Right lung (tissue), 5 donors: Measurements from ENCODE around the gene GNAI2. TPM values are rescaled to one million over a fixed set of nuclear protein-coding genes. Genes with fewer than 3 reads are reported as not detected.
"Not testable (repeated sequence)": the region's sequence is repeated elsewhere in the genome, so short reads cannot be mapped to it uniquely, and the experiment has no call there.

ENCODE experiments used
- DNase-seq, 2 donors: peaks; one replicate each; pipeline ENCODE4 v3.0.0-alpha.2; 2013
- polyA plus RNA-seq, 5 donors: library from polyadenylated mRNA; unstranded; fragments of 120-200 nt; gene quantifications; one replicate each; pipeline versions ENCODE4 v1.2.1 to v1.2.3, GENCODE V29; 2013; ENCODE audit warnings: inconsistent platforms in 1 of 5, low replicate concordance in 1 of 5; ENCODE audit not compliant: insufficient read length in 5 of 5, insufficient read depth in 1 of 5

Gene GNAI2
- polyA plus RNA-seq, 5 donors, result 234 to 282 (median 257) TPM

GRCh38 chr3:50221411-50222168 is 14.4 kb upstream of the GNAI2 start:
- no peak for DNase-seq

- DNase-seq, result no peak
Measured at GRCh38 chr3:50222169-50222528, 13.9 kb upstream of the GNAI2 start.

DNA sequence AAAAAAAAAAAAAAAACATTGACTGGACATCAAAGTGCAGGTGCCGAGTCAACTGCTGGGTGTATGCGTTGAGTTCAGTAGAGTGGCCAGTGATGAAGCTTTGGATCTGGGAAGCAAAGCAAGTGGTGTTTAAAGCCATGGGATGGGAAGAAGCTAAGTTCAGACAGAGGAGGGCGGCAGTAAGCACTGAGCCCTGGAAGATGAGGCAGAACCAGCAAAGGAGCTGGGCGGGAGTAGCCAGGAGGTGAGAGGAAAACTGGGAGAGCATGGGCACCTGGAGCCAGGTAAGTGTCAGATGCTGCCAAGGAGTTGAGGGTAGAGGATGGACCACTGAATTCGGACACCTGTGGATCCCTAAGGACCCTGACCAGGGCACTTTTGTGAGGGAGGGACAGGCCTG is 11.4 kb upstream of the GNAI2 start:
- no peak for DNase-seq

DNA sequence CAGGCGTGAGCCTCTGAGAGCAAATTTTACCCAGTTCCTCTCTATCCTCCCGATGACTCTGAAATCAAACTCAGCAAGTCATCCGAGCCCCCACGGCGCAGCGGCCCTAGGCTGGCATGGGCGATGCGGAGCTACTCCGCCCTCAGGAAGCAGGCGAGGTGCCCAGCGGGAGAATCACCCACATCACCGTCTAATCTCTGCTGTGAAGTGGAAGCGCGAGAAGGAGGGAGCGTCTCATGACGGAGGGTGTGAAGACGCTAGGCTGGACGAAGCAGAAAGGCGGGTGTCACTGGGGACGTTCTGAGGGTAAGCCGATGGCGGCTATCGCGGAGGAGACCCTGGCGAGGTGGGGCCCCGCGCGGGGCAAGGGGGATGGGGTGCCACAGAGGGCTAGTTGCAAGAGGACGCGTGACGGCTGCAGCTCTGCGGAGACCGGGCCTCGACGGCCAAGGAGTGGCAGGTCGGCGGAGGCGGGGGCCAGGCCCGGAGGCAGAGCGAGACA is 9.1 kb upstream of the GNAI2 start:
- no peak for DNase-seq

GRCh38 chr3:50227390-50228183 is 8.4 kb upstream of the GNAI2 start:
- DNase-seq, result peak; percentile 89 to 91

DNA sequence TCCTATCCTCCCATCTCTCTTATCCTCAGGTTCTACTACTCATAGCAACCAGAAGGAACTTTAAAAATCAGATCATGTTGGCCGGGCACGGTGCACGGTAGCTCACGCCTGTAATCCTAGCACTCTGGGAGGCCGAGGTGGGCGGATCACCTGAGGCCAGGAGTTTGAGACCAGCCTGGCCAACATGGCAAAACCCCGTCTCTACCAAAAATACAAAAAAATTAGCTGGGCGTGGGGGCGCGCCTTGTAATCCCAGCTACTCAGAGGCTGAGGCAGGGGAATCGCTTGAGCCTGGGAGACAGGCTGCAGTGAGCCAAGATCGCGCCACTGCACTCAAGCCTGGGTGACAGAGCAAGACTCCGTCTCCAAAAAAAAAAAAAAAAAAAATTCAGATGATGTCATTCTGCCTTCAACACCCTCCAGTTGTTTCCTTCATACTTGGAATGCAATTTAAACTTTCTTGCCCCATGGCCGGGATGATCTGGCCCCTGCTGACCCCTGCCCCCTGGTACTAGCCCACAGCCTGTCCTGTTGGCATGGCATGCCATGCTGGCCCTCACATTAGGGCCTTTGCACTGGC is 7.7 kb upstream of the GNAI2 start:
- DNase-seq, result not testable (repeated sequence)

DNA sequence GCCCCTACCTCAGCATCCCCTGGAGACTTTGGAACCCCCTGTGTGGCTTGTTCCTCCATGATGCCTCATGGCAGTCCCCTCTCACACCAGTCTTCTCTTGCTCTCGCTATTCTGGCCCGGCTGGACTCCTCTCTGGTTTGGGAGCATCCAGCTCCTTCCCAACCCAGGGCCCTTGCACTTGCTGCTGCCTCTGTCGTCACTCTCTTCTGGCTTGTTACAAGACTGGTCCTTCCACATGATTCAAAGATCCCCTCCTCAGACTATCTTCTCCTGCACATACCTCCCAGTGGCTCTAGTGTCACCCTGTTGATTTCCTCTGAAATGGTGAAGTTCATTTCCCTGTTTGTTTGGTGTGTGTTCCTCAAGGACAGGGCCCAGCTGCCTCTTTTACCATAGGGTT is 6.5 kb upstream of the GNAI2 start:
- no peak for DNase-seq

GRCh38 chr3:50230104-50230793 is 5.8 kb upstream of the GNAI2 start:
- no peak for DNase-seq

GRCh38 chr3:50230794-50231125 is 5.2 kb upstream of the GNAI2 start:
- DNase-seq, result no peak

DNA sequence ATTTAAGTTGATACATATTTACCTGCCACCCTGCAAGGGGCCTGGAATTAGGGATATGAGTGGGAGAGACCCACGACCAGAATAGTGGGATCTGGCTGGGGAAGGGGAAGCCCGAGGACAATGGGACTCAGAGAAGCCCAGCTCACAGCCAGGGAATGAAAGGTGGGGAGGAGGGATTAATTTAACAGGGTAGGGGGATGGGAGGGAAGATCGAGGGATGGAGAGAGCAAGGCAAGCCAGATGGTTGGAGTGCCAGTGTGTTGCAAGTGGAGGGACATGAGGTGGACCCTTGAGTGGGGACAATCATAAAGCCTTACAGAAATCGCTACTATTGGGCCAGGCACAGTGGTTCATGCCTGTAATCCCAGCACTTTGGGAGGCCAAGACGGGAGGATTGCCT is 4.4 kb upstream of the GNAI2 start:
- DNase-seq, result no peak

- DNase-seq, result no peak
Measured at GRCh38 chr3:50232303-50232702, 3.7 kb upstream of the GNAI2 start.

DNA sequence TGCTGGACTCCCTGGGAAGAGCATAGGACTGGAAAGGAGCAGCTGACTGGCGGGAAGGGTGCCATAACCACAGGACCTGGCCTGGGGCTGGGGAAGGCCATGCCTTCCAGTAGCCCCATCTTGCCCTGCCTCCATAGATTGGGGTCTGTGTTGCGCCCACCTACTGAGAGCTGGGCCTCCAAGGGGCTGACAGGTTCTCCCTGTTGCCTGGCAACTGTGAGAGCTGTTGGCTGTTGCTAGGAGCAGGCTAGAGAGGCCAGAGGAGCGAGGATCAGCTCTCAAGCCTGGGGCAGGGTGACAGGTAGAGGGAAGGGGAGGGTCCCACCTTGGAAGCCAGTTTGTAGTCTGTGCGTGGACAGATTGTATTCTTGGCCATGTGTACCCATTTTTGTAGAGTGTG is 2.8 kb upstream of the GNAI2 start:
- no peak for DNase-seq

DNA sequence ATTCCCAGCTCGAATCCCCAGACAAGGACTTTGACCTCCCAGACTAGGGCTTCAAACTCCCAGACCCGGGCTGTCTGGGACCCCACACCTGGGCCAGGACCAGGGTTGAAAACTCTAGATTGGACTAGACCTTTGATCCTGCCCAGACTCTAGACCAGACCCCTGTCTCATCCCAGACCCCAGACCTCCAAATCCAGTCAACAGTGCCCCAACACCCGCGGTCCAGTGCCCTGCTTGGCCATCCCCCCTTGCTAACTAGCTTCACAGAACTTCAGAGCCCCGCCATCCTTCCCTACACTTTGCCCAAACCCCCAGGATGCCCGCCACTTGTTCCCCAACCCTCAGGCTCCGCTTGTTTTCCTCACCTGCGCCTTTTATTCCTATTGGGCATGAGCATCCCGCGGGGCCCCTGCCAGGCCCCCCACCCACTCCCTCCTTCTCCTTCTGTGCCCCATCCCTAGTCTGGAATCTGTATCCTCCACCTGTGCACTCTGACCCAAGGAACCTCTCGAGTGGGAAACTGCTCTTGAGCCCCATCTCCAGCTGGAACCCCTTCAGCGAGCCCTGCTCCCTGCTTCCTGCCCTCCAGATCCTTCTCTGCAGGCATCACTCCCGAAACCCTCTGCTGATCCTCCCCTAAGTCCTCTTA is 604 bp downstream of the GNAI2 start:
- DNase-seq, result no peak

- DNase-seq, result no peak
Measured at GRCh38 chr3:50237133-50237651, 1.2 kb downstream of the GNAI2 start.

DNA sequence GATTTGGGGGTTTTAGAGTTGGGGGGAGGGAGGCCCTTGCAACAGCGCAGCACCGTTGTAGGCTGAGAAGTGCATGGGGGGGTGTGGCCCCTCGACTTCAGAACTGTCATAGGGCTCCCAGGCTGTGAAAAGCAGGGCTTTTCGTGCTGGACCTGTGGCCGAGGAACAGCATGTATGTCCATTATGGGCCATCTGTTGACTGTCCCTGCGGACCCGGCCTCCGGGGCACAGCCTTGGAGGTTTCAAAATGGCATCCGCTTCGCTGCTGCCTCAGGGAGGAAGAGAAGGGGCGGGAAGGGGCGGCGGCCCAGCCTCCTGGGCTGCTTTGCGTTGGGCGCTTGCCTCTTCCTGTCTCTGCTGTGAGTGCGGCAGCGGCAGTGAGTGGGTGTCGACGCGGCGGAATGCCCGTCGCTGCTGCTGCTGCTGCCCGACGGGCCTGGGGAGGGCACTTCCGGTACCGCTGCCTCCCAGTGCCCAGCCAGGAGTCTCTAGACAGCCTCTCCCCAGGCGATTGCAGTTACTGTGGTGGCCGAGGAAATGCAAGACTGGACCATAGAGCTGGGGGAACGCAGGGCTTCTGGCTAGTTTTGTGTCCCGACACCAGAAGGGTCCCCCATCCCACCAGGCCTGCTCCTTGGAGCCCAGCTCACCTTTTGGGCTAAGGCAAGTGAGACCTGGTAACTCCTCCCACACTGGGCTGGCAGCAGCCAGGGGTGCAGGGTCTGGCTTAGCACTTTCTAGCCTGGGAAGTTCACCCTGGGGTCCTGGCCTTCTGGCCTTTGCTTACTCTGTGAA is 1.9 kb downstream of the GNAI2 start:
- DNase-seq, result peak in 1 of 2 donors; percentile 75

DNA sequence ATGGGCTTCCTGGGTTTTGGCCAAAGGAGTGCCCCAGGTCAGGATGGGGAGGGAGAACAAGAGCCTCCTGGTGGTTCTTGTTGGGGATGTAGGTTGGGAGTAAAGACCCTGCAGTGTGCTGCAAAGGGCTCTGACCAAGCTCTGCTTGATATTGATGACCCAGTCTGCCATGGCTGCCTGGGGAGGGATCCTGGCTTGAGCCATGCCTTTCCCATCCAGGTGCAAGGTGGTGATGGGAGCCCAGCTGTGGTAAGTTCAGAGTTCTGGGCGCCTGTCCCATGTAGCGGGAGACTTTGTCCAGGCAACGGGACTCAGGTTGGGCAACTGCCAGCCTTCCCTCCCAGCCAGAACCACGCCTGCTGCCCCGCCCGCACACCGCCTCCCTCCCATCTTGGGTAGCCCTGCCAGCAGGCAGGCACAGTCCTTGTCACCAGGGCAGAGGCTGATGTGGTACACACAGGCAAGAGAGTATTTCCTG is 2.6 kb downstream of the GNAI2 start:
- DNase-seq, result no peak

GRCh38 chr3:50239649-50240048 is 3.6 kb downstream of the GNAI2 start:
- DNase-seq, result no peak

- no peak for DNase-seq
Measured at GRCh38 chr3:50241163-50241562, 5.2 kb downstream of the GNAI2 start.

DNA sequence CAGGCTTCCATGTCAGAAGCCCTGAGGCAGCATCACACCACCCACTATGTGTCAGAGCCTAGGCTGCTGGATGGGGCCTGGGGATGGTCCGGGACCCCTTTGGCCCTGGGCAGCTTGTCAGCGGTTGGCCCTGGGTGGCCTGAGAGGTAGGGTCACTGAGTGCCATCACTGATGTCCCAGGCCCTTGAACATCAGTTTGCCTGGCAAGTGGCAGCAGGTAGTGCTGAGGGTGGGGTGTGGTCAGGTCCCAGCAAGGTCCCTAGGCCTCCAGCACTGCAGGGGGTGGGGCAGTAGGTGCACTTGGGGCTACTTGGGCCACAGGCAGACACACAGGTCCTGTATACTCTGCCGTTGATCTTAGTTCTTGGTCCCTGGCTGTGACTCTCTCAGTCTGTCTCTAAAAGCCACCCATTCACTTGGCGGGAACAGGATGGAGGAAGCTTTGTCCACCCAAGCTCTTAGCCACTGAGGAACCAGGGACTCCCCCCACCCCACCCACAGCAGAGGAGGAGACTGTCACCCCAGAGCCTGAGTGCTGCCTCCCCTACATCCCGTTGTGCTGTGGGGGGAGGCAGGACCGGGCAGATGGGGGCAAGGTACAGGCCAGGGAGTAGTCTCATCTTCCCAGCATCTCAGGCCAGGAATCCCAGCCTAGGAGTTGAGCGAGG is 5.8 kb downstream of the GNAI2 start:
- DNase-seq, result no peak

DNA sequence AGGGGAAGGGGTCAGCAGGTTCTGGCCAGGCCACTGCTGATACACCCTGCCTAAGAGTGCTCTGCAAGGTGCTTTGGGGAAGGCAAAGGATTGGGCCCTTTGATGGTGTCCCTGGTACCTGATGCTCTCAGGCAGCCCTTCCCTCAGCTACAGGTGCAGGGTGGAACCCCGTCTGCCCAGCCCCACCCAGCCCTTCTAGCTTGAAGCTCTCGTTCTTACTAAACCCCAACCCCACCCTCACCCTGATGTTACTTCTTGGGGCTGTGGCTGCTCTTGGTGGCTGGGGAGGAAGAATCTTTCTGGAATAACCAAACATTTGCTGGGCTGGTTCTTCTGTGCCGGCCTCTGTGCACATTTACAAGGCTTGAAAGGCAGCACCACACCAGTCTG is 6.4 kb downstream of the GNAI2 start:
- DNase-seq, result no peak
